ENCODE data around the gene PDCD1.
A peak's percentile ranks its signal among the peaks of the same experiment; 100 is the strongest.

The PDCD1 gene

DNA sequence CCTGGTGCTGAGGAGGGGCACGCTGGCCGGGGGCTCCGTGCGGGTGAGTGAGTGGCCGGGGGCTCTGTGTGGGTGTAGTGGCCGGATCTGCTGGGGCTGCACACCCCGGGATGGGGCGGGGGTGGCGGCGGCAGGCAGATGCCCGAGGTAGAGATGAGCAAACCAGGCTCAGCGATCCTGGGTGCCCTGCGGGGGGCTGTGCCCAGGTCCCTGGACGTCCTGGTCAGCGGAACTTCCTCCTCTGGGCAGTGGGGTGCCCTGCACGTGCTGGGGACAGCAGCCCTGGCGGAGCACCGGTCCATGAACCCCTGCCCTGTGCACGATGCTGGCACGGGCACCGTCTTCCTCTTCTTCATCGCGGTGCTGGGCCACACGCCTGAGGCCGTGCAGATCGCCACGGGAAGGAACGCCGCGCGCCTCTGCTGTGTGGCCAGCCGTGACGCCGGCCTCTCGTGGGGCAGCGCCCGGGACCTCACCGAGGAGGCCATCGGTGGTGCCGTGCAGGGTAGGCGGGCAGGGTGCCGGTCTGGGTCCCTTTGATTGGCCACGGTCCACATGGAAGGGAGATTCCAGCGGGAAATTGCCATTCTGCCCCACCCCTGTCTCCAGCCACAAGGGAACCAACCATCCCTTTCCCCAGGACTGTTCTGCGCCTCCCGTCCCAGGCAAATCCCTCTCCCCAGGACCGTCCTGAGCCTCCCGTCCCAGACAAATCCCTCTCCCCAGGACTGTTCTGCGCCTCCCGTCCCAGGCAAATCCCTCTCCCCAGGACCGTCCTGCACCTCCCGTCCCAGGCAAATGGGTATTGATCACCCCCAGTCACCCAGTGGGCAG is 43.8 kb downstream of the PDCD1 start:
- H3K36me3 ChIP-seq (ENCODE audit: insufficient read depth, low read length) = no peaks in the 10 kb centered on the region

DNA sequence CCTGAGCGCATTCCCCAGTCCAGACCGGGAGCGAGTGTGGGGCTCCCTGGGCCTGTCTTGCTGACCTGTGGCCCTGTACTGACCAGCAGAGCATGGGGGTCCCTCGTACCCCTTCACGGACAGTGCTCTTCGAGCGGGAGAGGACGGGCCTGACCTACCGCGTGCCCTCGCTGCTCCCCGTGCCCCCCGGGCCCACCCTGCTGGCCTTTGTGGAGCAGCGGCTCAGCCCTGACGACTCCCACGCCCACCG is 44.4 kb downstream of the PDCD1 start:
- no peak overlapping the region for H3K4me2 ChIP-seq (ENCODE audit: low read depth, low read length, poor library complexity, severe bottlenecking)

More for the DNA sequence above, 43.8 kb downstream of the PDCD1 start:
- H3K4me2 ChIP-seq (ENCODE audit: low read depth, low read length, poor library complexity, severe bottlenecking) = no peak overlapping the region
- no peak overlapping the region for H3K4me3 ChIP-seq (ENCODE audit: low read length, poor library complexity, severe bottlenecking)
- H3K27me3 ChIP-seq (ENCODE audit: insufficient read depth, low read length, poor library complexity, severe bottlenecking) = no peaks in the 10 kb centered on the region
- TF ChIP-seq EZH2phosphoT487 (IDR thresholded peaks at IDR 0.05; ENCODE audit: borderline replicate concordance) = no peak
- TF ChIP-seq, protein P1, sequence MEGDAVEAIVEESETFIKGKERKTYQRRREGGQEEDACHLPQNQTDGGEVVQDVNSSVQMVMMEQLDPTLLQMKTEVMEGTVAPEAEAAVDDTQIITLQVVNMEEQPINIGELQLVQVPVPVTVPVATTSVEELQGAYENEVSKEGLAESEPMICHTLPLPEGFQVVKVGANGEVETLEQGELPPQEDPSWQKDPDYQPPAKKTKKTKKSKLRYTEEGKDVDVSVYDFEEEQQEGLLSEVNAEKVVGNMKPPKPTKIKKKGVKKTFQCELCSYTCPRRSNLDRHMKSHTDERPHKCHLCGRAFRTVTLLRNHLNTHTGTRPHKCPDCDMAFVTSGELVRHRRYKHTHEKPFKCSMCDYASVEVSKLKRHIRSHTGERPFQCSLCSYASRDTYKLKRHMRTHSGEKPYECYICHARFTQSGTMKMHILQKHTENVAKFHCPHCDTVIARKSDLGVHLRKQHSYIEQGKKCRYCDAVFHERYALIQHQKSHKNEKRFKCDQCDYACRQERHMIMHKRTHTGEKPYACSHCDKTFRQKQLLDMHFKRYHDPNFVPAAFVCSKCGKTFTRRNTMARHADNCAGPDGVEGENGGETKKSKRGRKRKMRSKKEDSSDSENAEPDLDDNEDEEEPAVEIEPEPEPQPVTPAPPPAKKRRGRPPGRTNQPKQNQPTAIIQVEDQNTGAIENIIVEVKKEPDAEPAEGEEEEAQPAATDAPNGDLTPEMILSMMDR (conservative IDR thresholded peaks at IDR 0.05; ENCODE audit: low read length) = no peak
- H3K9me2 ChIP-seq (replicated peaks; ENCODE audit: low read depth, low read length) = no peaks in the 10 kb centered on the region
- H4K20me1 ChIP-seq (ENCODE audit: insufficient read depth, low read length, poor library complexity, severe bottlenecking) = no peaks in the 10 kb centered on the region
- no peak overlapping the region for H3K9ac ChIP-seq (ENCODE audit: low read depth, low read length, poor library complexity, severe bottlenecking)
- H3K4me1 ChIP-seq (ENCODE audit: insufficient read depth, low read length, poor library complexity, severe bottlenecking) = no peaks in the 10 kb centered on the region
- H3F3A ChIP-seq (ENCODE audit: low read depth) = no peaks in the 10 kb centered on the region
- H3K9me3 ChIP-seq (ENCODE audit: insufficient read depth, low read depth, low read length) = no peaks in the 10 kb centered on the region
- no peak overlapping the region for H2AFZ ChIP-seq (ENCODE audit: low read length)
- no peaks in the 10 kb centered on the region for H3K79me2 ChIP-seq (ENCODE audit: insufficient read depth, low read length)

DNA sequence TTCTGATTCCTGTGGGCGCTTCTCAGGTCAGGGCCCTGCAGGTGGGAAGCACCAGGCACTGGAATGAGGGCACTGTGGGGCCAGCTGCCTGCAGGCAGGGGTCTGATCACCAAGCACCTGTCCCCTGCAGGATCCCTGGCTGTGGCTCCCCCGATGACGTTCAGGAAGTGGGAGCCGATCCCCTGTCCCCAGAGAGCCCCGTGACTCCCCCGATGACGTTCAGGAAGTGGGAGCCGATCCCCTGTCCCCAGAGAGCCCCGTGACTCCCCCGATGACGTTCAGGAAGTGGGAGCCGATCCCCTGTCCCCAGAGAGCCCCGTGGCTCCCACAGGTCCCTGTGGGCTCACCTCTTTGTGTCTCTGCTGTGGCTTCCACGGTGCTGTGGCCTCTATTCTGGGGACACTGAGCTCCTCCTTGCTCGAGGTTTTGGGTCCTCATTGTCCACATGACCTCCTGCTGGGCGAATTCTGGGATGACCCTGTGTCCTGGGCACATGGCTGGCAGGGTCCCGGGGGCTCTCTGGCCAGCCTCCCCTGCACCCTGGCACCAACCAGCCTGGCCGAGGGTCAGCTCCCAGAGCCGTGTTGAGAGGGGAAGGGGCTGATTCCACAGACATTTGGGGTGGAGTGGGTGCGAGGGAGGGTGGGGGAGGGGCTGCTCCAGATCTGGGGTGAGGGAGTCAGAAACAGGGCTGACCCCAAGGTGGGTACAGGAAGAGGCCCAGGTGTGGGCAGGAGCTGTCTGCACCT is 44.9 kb downstream of the PDCD1 start:
- Histone ChIP-seq H3K4me2 (ENCODE audit: low read depth, low read length, poor library complexity, severe bottlenecking) (peak overlapping the region; percentile 8), H3K4me3 (ENCODE audit: low read length, poor library complexity, severe bottlenecking) (no peak overlapping the region), H3F3A (ENCODE audit: low read depth) (no peaks in the 10 kb centered on the region), H3K9me3 (ENCODE audit: insufficient read depth, low read depth, low read length) (no peaks in the 10 kb centered on the region), H3K36me3 (ENCODE audit: insufficient read depth, low read length) (no peaks in the 10 kb centered on the region), H3K4me1 (ENCODE audit: insufficient read depth, low read length, poor library complexity, severe bottlenecking) (no peaks in the 10 kb centered on the region), H4K20me1 (ENCODE audit: insufficient read depth, low read length, poor library complexity, severe bottlenecking) (no peaks in the 10 kb centered on the region), H3K79me2 (ENCODE audit: insufficient read depth, low read length) (no peaks in the 10 kb centered on the region), H2AFZ (ENCODE audit: low read length) (no peak overlapping the region), H3K9me2 (replicated peaks; ENCODE audit: low read depth, low read length) (no peaks in the 10 kb centered on the region), H3K9ac (ENCODE audit: low read depth, low read length, poor library complexity, severe bottlenecking) (no peak overlapping the region), H3K27me3 (ENCODE audit: insufficient read depth, low read length, poor library complexity, severe bottlenecking) (no peaks in the 10 kb centered on the region)
- no peak for TF ChIP-seq EZH2phosphoT487 (IDR thresholded peaks at IDR 0.05; ENCODE audit: borderline replicate concordance)
- TF ChIP-seq, protein P1 (conservative IDR thresholded peaks at IDR 0.05; ENCODE audit: low read length) = no peak

More for the DNA sequence above, 44.4 kb downstream of the PDCD1 start:
- Histone ChIP-seq H4K20me1 (ENCODE audit: insufficient read depth, low read length, poor library complexity, severe bottlenecking) (no peaks in the 10 kb centered on the region), H3K4me1 (ENCODE audit: insufficient read depth, low read length, poor library complexity, severe bottlenecking) (no peaks in the 10 kb centered on the region), H2AFZ (ENCODE audit: low read length) (no peak overlapping the region), H3K9me2 (replicated peaks; ENCODE audit: low read depth, low read length) (no peaks in the 10 kb centered on the region), H3K36me3 (ENCODE audit: insufficient read depth, low read length) (no peaks in the 10 kb centered on the region), H3F3A (ENCODE audit: low read depth) (no peaks in the 10 kb centered on the region), H3K79me2 (ENCODE audit: insufficient read depth, low read length) (no peaks in the 10 kb centered on the region), H3K27me3 (ENCODE audit: insufficient read depth, low read length, poor library complexity, severe bottlenecking) (no peaks in the 10 kb centered on the region), H3K9me3 (ENCODE audit: insufficient read depth, low read depth, low read length) (no peaks in the 10 kb centered on the region), H3K9ac (ENCODE audit: low read depth, low read length, poor library complexity, severe bottlenecking) (no peak overlapping the region), H3K4me3 (ENCODE audit: low read length, poor library complexity, severe bottlenecking) (no peak overlapping the region)
- TF ChIP-seq, protein P1 (conservative IDR thresholded peaks at IDR 0.05; ENCODE audit: low read length) = no peak
- TF ChIP-seq EZH2phosphoT487 (IDR thresholded peaks at IDR 0.05; ENCODE audit: borderline replicate concordance) = no peak

Data from Loucy (cell line).